Testis (tissue), 2 donors: ENCODE measurements around the gene LAMA3.

ENCODE experiments used
- CTCF ChIP-seq, 3 experiments: fragments of 450-650 bp in 2 of 3; fragments of 200-600 bp in 1 of 3; sonication (generic) in 1 of 3; IDR thresholded peaks; one replicate each; pipeline ENCODE4 v1.5.1; 2016 to 2019; ENCODE audit warnings: antibody characterized with exemption in 3 of 3, mild to moderate bottlenecking in 2 of 3, moderate library complexity in 1 of 3
- POLR2A ChIP-seq: fragments of 450-650 bp; IDR thresholded peaks from one replicate; pipeline ENCODE4 v1.6.1; 2017; ENCODE audit warnings: antibody characterized with exemption, mild to moderate bottlenecking, moderate library complexity

DNA sequence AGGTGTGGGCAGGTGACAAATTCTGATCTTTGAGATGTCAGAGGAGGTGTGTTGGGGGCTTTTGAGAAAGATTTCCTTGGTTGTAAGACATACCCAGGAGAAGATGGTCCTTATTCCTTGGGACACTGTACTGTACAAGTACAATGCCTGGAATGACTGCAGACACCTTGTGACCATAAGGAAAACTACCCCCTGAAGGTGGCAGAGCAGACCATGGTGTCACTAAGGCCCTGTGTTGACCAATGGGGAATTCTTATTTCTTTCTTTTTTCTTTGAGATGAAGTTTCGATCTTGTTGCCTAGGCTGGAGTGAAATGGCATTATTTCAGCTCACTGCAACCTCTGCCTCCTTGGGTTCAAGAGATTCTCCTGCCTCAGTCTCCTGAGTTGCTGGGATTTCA, 22.1 kb upstream of the LAMA3 start:
- TF ChIP-seq CTCF (IDR thresholded peaks at IDR 0.05): no peak
- TF ChIP-seq POLR2A: no peak
